Inflammatory macrophage (primary cell): Measurements from ENCODE around the gene AURKA.
A peak's percentile ranks its signal among the peaks of the same experiment; 100 is the strongest.
"Not testable (repeated sequence)": the region's sequence is repeated elsewhere in the genome, so short reads cannot be mapped to it uniquely, and the experiment has no call there.

Experiments used
- DNase-seq, 2 donors: peaks; one replicate each; pipeline ENCODE4 v3.0.0-alpha.2; 2020 to 2022

Gene AURKA

DNA sequence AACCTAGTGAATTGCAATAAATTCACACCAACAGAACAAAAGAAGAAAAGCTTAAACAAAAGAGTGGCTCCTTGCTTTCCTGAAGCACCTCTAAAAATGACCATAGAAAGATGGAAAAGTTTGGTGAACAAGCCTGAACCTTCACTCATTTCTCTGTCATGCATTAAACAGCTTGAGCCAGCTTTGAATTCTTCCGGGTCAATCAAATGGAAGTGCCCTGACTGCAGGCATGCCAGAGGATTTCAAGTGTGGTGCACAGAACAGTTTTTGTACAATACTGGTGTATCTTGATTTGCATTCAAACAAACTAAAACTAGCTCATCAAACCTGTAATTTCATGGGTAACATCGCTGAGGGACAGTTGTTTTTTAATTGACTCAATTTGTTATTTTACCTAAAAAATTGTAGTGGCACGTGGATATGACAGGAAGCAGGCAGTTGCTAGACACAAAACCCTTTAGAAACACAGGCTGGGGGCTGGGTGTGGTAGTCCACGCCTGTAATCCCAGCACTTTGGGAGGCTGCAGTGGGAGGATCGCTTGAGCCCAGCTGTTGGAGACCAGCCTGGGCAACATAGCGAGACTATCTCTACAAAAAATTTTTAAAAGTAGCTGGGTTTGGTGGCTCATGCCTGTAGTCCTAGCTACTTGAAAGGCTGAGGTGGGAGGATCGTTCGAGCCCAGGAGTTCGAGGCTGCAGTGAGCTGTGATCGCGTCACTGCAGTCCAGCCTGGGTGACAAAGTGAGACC, 29.1 kb upstream of the AURKA start:
- DNase-seq, result no peak

DNA sequence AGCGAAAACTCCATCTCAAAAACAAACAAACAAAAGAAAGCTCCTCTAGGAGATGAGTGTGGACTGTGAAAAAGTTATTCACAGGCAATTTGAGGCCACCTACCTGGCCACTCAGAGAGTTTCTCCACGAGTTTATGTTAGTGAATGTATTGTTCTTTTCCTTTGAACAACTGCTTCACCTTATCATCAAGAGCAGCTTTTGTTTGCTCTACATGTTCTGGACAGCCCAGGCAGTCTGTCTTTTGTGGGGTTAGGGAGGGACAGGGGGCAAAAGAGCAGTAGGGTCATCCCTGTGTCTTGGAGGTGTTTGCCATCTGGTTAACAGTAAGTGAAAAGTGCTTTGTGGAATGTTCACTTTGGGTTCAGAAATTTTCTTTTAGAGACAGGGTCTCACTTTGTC, 28.0 kb upstream of the AURKA start:
- DNase-seq, result no peak

DNA sequence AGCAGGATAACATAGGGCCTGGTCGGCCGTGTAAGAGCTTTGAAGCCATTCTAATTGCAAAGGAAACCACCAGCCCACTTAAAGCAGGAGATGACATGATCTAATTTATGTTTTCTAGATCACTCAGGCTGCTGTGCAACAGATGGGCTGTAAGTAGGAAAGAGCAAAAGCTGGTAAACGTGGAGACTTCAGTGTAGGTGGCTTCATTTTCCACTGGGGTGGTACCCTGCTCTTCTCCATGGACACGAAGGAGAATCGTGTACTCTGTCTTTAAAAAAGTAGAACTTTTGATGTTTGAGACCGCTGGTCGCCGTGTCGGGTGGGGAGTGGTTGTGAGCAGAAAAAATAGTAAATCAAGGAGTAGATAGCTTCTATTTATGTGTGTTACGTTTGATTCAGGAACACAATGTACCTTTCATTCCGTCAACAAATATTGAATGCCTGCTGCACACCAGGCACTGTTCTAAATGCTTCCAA, 26.4 kb upstream of the AURKA start:
- DNase-seq, result peak in 1 of 2 donors; percentile 47

DNA sequence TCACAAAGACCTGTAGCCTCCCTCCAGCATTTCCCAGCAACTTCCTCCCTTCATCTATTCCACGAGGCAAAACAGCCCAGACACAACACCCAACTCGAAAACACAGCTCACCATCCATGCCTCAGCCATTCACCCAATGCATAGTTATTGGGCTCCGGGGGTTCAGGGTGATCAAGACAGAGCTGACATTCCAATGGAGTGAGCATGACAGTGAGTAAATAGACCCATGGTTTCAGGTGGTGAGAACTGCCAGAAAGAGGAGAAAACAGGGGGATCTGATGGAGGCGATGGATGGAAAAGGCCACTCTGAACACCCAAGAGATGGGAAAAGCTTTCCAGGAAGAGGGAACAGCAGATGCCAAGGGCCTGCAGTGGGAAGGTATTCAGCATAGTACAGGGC, 25.9 kb upstream of the AURKA start:
- no peak for DNase-seq

DNA sequence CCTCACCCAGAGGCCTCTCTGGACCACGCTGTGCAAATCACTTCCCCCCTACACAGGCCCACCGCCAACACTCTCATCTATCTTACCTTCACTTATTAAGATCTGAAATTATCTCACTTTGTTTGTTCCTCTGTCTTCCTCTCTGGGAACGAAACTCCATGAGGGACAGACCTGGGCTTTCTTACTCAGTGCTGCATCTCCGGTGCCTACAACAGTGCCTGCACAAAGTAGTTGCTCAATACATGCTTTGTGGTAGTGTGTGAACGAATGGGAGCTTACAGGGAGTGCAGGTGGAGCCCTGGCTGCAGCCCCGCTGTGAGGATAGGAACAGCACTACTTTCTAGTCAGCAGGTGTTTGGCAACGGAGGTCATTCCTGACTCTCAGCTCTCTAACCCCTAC, 25.4 kb upstream of the AURKA start:
- no peak for DNase-seq

DNA sequence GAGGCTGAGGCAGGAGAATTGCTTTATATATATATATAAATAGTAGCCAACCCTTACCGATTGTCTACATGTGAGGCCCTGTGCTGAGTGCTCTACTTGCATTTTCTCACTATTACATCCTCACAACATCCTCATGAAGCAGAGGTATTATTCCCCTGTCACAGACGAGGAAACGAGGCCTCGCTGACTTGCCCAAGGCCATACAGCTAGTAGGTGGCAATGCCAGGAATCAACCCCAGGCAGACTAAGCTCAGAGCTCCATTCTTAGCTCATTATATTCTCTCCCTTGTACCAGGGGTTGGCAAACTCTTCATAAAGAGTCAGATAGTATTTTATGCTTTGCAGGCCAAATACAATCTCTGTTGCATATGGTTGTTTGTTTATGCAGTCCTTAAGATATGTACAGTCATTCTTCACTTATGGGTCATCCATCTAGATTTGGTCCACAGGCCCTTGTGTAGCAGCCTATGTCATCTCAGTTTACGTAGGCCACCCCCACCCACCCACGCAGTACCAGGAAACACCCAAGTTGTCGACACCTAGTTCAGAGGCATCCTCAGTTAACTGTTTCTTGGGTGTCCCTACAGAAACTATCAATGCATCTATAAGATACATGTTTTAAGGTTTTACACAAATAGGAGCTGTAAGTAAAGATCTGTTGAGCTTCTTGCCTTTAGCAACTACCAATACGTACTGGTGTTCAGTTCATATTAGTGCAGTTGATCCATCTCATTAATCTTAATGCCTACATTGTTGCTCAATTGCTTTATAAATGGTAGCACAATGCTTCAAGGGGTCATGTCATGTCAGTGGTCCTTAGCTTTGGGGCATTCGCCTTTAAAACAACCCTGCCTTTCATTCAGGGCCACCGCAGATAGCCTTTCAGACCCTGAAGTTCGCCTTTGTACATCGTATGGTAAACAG, 23.1 kb upstream of the AURKA start:
- peak in 1 of 2 donors; percentile 75 for DNase-seq

DNA sequence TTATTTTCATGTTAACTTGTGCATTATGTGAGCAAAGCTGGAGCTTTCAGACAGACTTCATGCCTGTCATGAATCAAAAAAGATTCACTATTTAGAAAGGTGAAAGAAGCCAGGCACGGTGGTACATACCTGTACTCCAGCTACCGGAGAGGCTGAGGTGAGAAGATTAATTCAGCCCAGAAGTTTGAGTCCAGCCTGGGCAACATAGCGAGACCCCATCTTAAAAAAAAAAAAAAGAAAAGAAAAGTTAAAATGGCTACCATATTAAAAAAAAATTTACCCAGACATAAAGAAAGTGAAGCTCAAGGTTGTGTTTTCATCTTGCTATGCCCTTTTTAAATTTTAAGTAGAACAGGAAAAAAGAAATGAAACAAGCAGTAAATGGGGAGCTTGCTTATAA, 20.9 kb upstream of the AURKA start:
- DNase-seq, result no peak

DNA sequence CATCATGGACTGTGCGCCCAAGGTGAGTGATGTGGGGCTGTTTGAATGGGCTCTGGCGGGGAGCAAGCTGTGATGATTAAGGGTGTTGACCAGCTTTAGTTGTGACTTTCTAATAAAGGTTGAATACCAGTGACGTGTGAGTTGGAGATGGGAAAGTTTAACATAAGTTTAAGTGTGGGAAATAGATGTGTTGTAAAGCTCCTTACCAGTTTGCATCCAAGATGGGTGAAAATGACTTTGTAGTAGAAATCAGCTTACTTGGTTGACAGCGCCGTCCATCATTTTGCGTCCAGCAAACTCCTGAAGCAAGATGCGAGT, 20.4 kb upstream of the AURKA start:
- DNase-seq, result no peak

DNA sequence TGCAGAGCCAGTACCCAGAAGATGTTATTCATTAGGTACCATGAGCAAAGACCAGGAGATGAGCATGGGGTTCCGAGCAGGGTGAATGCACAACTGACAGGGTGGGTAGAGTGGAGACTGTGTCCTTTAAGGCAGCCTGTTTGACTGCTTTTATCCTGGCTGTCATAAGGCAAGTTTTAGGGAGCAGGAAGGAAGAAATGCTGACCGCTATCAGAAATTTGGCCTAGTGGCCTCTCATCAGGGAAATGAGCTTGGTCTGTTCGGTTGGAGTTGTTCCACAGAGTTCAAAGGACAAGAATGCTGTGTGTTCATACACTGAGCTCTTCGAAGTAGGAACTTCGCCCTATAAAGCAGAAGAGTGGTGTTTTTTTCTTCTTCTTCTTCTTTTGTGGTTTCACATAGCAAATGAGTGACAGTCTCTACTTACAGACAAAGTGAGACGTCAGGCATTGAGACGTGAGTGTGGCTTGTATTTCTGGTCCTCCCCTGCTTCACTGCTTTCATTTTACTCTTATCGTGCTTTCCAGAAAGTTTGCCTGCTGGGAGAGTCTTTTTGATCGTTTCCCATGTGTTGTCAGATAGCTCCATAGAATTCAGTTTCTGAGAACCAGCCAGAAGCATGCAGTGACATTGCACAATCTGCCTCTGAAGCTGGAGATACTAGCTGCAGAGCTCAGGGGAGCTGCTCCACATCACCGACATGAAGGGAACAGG, 19.9 kb upstream of the AURKA start, which contains the start of gene CASS4:
Gene CASS4 (plus strand): TSS at position 502 of the 714 bp plus-strand sequence. CDS start 199 bp downstream, at position 701.
- peak; percentile 82 to 90 for DNase-seq

DNA sequence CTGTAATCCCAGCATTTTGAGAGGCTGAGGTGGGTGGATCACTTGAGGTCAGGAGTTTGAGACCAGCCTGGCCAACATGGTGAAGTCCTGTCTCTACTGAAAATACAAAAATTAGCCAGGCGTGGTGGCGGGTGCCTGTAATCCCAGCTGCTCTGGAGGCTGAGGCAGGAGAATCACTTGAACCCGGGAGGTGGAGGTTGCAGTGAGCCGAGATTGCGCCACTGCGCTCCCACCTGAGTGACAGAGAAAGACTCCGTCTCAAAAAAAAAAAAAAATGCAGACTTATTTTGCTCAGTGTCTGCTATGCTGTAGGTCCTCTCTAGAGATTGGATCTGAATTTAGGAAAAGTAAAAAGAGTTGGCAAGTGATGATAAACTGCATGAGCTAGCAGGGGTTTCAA, 19.3 kb upstream of the AURKA start:
- not testable (repeated sequence) for DNase-seq

DNA sequence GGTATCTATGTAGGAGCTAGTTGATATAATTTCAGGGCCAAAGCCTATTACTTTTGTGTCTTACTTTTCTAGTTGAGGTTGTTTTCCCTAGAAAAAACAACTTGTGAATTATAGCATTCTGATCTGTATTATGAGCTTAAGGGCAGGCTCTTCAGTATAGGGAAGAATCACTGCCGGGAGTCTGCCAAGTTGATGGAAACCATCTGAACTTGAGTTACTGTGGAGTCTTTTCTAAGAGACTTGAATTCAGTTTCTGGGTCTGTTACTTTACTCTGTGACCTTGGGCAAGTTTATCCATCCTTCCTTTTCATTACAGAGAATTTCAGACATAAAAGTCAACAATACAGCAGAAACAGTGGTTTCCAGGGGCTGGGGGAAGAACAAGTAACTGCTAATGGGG, 17.9 kb upstream of the AURKA start:
- no peak for DNase-seq

DNA sequence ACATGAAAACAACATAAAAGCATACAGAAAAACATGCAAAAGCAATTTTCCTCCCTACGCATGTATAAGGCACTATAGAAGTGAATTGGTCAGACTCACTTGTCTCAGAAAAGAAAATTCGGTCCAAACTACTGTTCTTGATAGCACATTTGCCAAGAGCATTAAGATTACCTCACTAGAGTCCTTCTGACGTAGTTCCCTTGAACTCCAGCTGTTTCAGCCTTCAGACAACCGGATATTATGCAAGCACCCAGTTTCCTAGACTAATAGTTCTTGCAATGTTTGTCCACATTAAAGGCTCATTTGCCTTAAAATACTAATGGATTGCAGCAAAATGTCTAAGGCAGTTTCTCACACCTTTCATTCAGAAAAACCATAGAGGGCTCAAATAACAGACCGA, 17.5 kb upstream of the AURKA start:
- peak; percentile 83 to 89 for DNase-seq

DNA sequence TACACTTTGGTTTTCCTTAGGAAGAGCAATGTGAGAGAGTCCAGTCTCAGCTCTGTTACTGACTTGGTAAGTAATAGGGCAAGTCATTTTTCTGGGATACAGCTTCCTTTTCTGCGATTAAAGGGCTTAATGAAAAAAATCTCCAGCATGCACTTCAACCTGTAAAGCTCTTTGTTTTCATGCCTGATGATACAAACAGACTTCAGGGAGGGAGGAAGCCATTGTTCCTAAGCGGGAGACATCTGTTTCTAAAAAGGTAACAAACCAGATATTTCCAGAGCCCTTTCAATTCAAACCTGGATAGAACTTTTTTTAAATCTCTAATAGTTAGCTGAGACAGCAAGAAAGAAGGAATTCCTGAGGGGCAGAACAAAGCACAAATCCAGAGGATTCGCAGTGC, 14.9 kb upstream of the AURKA start:
- no peak for DNase-seq

DNA sequence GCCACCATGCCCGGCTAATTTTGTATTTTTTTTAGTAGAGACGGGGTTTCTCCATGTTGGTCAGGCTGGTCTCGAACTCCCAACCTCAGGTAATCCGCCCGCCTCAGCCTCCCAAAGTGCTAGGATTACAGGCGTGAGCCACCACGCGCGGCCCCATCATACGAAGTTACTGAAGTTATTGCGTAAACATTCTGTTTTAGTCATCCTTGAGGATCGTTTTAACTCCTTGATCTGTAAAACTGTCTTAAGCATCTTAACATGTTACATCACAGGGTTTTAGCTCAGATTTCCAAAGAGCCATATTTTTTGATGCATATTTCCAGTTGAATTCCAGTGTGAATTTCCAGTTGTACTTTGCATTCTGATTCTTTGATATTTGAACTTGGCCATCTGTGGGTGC, 13.3 kb upstream of the AURKA start:
- DNase-seq, result not testable (repeated sequence)

DNA sequence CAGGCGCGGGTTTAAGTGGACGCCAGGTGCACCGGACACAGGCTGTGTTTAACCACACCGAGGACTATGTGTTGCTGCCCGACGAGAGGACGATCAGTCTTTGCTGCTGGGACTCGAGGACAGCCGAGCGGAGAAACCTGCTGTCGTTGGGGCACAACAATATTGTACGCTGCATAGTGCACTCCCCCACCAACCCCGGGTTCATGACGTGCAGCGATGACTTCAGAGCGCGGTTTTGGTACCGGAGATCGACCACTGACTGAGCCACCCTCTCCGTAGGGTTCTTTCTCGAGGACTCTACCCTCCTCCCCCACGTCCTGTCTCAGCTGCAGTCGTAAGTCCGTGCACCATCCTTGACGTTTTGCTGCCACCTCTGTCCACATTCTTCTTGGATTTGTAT, 11.4 kb upstream of the AURKA start:
- DNase-seq, result no peak

DNA sequence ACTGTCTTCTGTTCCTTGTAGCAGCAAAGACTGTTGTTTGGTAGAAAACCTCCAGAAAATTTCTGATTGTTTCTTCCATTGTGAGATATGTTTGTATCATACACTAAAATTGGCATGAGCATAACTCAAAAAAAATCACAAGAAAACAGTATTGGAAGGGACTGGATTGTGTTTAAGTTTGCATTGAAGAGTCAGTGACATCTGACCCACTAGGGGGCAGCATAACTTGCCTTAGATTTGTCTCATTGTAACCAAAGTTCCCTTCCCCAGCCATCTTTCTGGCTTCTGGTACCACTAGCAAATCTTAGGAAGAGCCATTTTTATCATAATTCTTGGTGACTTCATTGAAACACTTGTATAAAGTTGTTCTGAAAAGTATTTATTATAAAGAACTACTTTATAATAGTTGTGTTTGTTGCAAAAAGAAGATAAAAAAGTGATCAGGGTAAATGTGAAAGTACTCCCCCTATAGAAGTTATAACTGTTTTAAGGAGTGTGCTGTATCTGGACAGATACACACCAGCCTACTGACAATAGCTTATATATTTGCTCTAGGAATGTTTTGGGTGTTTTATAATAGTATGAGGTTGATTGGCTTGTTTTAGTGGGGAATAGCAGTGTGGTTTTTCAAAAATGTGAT, 8.1 kb upstream of the AURKA start:
- peak; percentile 76 to 82 for DNase-seq

DNA sequence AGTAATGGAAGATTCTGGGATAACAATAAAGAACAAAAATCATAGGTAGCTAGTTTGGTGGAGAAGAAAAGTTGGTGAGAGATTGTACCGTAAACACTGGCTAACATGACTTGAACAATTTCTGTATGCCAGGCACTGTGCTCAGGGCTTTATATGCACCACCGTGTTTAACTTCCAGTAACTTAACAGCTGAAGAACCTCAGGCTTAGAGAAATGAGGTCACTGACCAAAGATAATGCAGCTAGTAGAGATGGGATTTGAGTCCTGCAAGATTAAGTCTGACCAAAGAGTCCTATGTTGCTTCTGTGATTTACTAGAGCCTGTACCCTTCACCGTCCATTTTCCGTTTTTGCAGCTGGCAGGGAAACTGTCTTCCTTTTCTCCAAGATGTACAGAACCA, 3.2 kb upstream of the AURKA start:
- no peak for DNase-seq

DNA sequence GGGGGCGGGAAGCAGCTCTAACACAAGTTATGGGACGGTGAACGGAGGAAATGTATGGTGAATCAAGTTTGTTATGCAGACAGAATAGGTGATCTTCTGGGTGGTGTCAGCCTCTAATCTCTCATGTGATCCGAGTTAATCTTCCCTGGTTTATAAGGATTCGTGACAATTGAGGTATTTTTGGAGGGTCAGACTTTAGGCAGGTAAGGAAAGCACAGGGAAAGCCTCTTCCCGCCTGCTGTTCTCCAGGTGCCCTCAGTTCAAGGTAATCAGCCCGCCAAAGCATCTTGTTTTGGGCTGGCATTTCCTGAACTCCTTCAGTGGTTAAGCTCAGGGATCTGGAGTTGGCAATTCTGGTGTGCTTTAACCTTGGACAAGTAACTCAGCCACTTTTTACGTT, 1.6 kb upstream of the AURKA start:
- DNase-seq, result no peak

DNA sequence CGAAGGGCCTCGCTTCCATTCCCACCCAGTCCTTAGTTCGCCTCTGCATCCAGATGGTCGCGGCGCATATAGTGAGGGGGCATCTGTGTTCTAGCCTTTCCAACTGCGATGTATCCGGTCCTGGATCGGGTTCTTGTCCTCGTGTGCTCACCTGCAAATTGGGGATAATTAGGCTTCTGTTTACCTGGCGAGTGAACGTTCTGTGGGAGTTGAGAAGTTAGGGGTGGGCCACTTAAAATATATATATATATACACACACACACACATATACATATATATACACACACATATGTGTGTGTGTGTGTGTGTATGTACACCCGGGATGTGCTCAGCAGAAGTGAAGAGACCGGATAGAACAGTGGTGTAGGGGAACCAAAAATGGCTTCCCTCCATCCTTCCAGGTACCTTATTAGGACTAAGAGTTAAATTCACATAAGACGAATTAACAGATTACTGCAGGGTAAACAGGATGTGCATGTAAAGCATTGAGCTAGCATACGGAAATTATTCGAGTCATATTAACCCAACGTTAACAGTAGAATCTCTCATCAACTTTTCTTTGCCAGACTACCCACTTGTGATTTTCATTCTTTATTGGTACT, 967 bp upstream of the AURKA start:
- DNase-seq, result peak in 1 of 2 donors; percentile 5

DNA sequence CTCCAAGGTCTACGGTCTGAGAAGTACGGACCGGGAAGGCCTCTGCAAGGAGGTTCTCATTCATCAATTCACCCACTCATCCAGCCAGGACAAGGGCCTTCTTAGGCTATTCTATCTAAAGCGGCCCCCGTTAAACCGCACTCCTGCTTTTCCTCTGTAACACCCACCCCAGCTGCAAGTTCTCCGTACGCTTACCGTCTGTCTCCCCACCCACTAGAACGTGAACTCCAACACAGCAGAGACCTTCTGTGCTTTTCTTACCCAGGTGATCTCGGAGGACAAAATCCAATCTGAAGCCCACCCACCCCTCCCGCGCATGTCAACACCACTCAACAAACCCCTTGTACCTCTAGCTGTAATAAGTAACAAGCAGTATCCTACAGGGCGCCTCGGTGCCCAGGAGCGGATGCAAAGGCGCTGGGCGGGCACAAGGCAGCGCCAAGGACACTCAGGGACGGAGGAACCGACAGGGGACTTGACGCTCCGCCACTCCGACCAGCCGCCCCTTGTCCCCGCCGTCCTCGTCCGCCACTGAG, 351 bp downstream of the AURKA start:
- peak in 1 of 2 donors; percentile 2 for DNase-seq

DNA sequence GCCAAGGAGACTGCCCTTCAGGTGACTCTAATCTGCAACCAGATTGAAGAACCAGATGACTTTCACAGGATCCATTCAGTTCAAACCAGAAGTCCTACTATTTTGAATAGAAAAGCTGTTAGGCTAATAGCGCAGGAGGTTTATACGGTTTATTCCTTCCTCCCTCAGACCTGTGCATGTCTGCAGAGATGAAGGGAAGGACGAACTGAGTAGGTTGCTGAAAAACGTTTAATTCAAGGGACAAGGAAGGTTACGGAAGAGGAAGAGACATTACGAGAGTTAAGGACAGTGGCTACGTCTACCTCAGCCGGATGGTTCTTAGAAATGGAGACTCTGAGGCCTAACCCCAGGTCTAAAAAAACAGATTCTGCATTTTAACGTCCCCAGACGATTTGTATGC, 978 bp downstream of the AURKA start:
- DNase-seq, result peak; percentile 8 to 21

DNA sequence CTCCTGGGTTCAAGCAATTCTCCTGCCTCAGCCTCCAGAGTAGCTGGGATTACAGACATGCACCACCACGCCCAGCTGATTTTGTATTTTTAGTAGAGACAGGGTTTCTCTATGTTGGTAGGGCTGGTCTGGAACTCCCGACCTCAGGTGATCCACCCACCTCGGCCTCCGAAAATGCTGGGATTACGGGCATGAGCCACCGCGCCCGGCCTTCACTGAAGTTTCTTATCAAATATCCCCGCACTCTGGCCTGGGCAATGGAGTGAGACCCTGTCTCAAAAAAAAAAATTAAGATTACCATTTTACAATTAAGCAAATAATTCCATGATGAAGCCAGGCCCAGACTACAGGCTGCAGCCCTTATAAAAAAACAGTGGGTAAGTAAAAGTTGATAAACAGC, 1.6 kb downstream of the AURKA start:
- not testable (repeated sequence) for DNase-seq
